Endodermal cell (in vitro differentiated cells): ENCODE results near the gene ZNF619. TPM values are rescaled to one million over a fixed set of nuclear protein-coding genes. Genes with fewer than 3 reads are reported as not detected.

Experiments used
- DNase-seq: peaks from one replicate; pipeline ENCODE4 v3.0.0-alpha.2; 2017
- H3K27ac ChIP-seq: 2 replicates; pipeline ENCODE4 v1.5.1; 2013; ENCODE audit warnings: mild to moderate bottlenecking, low read depth, low read length, moderate library complexity
- H3K27me3 ChIP-seq: 2 replicates; pipeline ENCODE4 v1.6.1; 2013; ENCODE audit warnings: mild to moderate bottlenecking, low read length, moderate library complexity; ENCODE audit not compliant: insufficient read depth, control insufficient read depth, poor library complexity, severe bottlenecking
- H3K36me3 ChIP-seq: 2 replicates; pipeline ENCODE4 v1.7.0; 2013; ENCODE audit warnings: mild to moderate bottlenecking, low read length, moderate library complexity; ENCODE audit not compliant: control insufficient read depth, insufficient read depth
- H3K4me1 ChIP-seq: one replicate; pipeline ENCODE4 v1.7.0; 2013; ENCODE audit warnings: low read length; ENCODE audit not compliant: control insufficient read depth, insufficient read depth
- H3K4me3 ChIP-seq: 2 replicates; pipeline ENCODE4 v1.5.1; 2013; ENCODE audit warnings: mild to moderate bottlenecking, low read length, moderate library complexity
- H3K9ac ChIP-seq: 2 replicates; pipeline ENCODE4 v1.6.1; 2013; ENCODE audit warnings: mild to moderate bottlenecking, low read length, moderate library complexity; ENCODE audit not compliant: poor library complexity, severe bottlenecking; ENCODE audit errors: extremely low read depth
- H3K9me3 ChIP-seq: 2 replicates; pipeline ENCODE4 v1.6.1; 2013; ENCODE audit warnings: mild to moderate bottlenecking, low read length, moderate library complexity; ENCODE audit not compliant: control insufficient read depth
- H3K27ac Mint-ChIP-seq: 2 replicates; pipeline ENCODE4 v1.8.0; 2020; ENCODE audit warnings: mixed read lengths
- H3K27me3 Mint-ChIP-seq: 2 replicates; pipeline ENCODE4 v1.8.0; 2021; ENCODE audit warnings: mild to moderate bottlenecking, mixed read lengths; ENCODE audit not compliant: insufficient read depth
- H3K36me3 Mint-ChIP-seq: 2 replicates; pipeline ENCODE4 v1.8.0; 2020; ENCODE audit warnings: low read depth, mixed read lengths
- H3K4me1 Mint-ChIP-seq: 2 replicates; pipeline ENCODE4 v1.8.0; 2020; ENCODE audit warnings: mixed read lengths
- H3K4me3 Mint-ChIP-seq: 2 replicates; pipeline ENCODE4 v1.8.0; 2020; ENCODE audit warnings: mild to moderate bottlenecking, moderate library complexity, mixed read lengths
- H3K9me3 Mint-ChIP-seq: 2 replicates; pipeline ENCODE4 v1.8.0; 2020; ENCODE audit warnings: mild to moderate bottlenecking, mixed read lengths
- CTCF ChIP-seq: fragments of 200-600 bp; sonication (generic); conservative IDR thresholded peaks from 2 replicates; pipeline ENCODE4 v1.5.0; 2021; ENCODE audit warnings: antibody characterized with exemption, mild to moderate bottlenecking
- WGBS, 2 experiments: methylation state at CpG; one replicate each; pipeline versions ENCODE4 v1.1.5 to v1.1.7; 2013; ENCODE audit warnings: missing lambda C conversion rate in 2 of 2, mixed read lengths in 1 of 2; ENCODE audit not compliant: insufficient coverage in 1 of 2, insufficient read length in 1 of 2; 5-methylcytosine and 5-hydroxymethylcytosine counted together
- total RNA-seq, 2 donors: library from RNA; stranded (reverse); fragmentation: NEBNext Ultra II Directional in 1 of 2; extraction: Animal tissue kit (Norgen Biotek cat#: 25700) in 1 of 2; gene quantifications; 2 replicates in 1 of 2; 3 replicates in 1 of 2; pipeline ENCODE4 v1.2.1, GENCODE V29; 2021

ZNF619 gene
- total RNA-seq, 2 donors from 2014 or later = 6.9 to 13.7 TPM

GRCh38 chr3:40468018-40468417 is 8.9 kb upstream of the ZNF619 start:
- Histone ChIP-seq H3K9me3 (no peaks in the 10 kb centered on the region), H3K4me3 (no peak overlapping the region), H3K4me1 (no peaks in the 10 kb centered on the region), H3K9ac (no peak overlapping the region), H3K27me3 (no peaks in the 10 kb centered on the region), H3K27ac (no peak overlapping the region), H3K36me3 (peaks cover 25% of the 10 kb centered on the region)
- Mint-ChIP-seq H3K4me1 (no peaks in the 10 kb centered on the region), H3K9me3 (no peaks in the 10 kb centered on the region), H3K36me3 (peaks cover 17% of the 10 kb centered on the region), H3K27me3 (no peaks in the 10 kb centered on the region), H3K27ac (no peak overlapping the region), H3K4me3 (no peak overlapping the region)
- TF ChIP-seq CTCF = no peak
- DNase-seq = no peak
- WGBS, 2 experiments = 94 to 95% methylated on average over 3 to 4 of the region's 4 CpGs

GRCh38 chr3:40470701-40471100 is 6.2 kb upstream of the ZNF619 start:
- Mint-ChIP-seq H3K4me1 (no peaks in the 10 kb centered on the region), H3K27me3 (peaks cover 2% of the 10 kb centered on the region)
- TF ChIP-seq CTCF = no peak

GRCh38 chr3:40477666-40478065 is 744 bp downstream of the ZNF619 start:
- DNase-seq = no peak

More at GRCh38 chr3:40470701-40471100, 6.2 kb upstream of the ZNF619 start:
- Mint-ChIP-seq H3K4me3 (no peak overlapping the region), H3K27ac (no peak overlapping the region), H3K36me3 (peaks cover 6% of the 10 kb centered on the region), H3K9me3 (no peaks in the 10 kb centered on the region)
- Histone ChIP-seq H3K4me3 (no peak overlapping the region), H3K36me3 (peaks cover 6% of the 10 kb centered on the region), H3K9ac (no peak overlapping the region), H3K27ac (no peak overlapping the region), H3K4me1 (no peaks in the 10 kb centered on the region), H3K27me3 (no peaks in the 10 kb centered on the region), H3K9me3 (no peaks in the 10 kb centered on the region)
- no peak for DNase-seq
- 88% methylated on average over 2 of the region's 4 CpGs; no CpG with 5 or more reads in 1 of the 2 experiments for WGBS, 2 experiments

More at GRCh38 chr3:40477666-40478065, 744 bp downstream of the ZNF619 start:
- Mint-ChIP-seq H3K36me3 (peaks cover 6% of the 10 kb centered on the region), H3K4me1 (peaks cover 7% of the 10 kb centered on the region), H3K9me3 (no peaks in the 10 kb centered on the region), H3K4me3 (peak overlapping the region; percentile 74), H3K27me3 (peaks cover 2% of the 10 kb centered on the region), H3K27ac (no peak overlapping the region)
- peak overlapping the region; percentile 78 for H3K4me3 ChIP-seq
- H3K9me3 ChIP-seq = no peaks in the 10 kb centered on the region
- H3K27me3 ChIP-seq = no peaks in the 10 kb centered on the region
- H3K9ac ChIP-seq = no peak overlapping the region
- H3K36me3 ChIP-seq = no peaks in the 10 kb centered on the region
- 88 to 93% methylated on average over 3 to 4 of the region's 4 CpGs for WGBS, 2 experiments
- no peak overlapping the region for H3K27ac ChIP-seq
- H3K4me1 ChIP-seq = no peaks in the 10 kb centered on the region
- TF ChIP-seq CTCF = peak; percentile 15
